ENCODE results near the gene DHRSX.

- no peak for TF ChIP-seq CTCF (IDR thresholded peaks at IDR 0.05)
- no peak for TF ChIP-seq EP300 (IDR thresholded peaks at IDR 0.05)
Measured at GRCh38 chrX:2457289-2458133, 43.3 kb downstream of the DHRSX start.
